T-cell (primary cell): Measurements from ENCODE around the gene ING1. TPM values are rescaled to one million over a fixed set of nuclear protein-coding genes. Genes with fewer than 3 reads are reported as not detected.
"Not testable (repeated sequence)": the region's sequence is repeated elsewhere in the genome, so short reads cannot be mapped to it uniquely, and the experiment has no call there.

Experiments
- ATAC-seq, 4 experiments: fragments of 200-7000 bp in 3 of 4; fragments of 150-1000 bp in 1 of 4; cut with Tn5 transposase; replicated peaks in 1 of 4; 1 replicate in 3 of 4; 2 replicates in 1 of 4; pipeline ENCODE4 v1.10.0; 2021; ENCODE audit warnings: moderate library complexity in 3 of 4, mild to moderate bottlenecking in 2 of 4, moderate number of reproducible peaks in 1 of 4
- CTCF ChIA-PET, 2 donors: fragments of 300-600 bp; sonication (Branson Sonifier 250); formaldehyde crosslinking; loops; one replicate each; lab custom pipeline; 2022; ENCODE audit warnings: antibody characterized with exemption in 2 of 2; lab: Charles Lee
- POLR2A ChIA-PET, 2 donors: fragments of 300-600 bp; sonication (Branson Sonifier 250); formaldehyde crosslinking; loops; one replicate each; lab custom pipeline; 2022; ENCODE audit warnings: antibody characterized with exemption in 2 of 2; lab: Charles Lee
- DNase-seq, 35 experiments: peaks; one replicate each; pipeline versions ENCODE4 v3.0.0 to v3.0.0-alpha.2; 2013 to 2023
- H3K27ac ChIP-seq: one replicate; pipeline ENCODE4 v1.5.1; 2013; ENCODE audit warnings: low read length
- H3K27me3 ChIP-seq, 2 experiments: replicated peaks in 1 of 2; 1 replicate in 1 of 2; 2 replicates in 1 of 2; pipeline versions ENCODE4 v1.6.1 to v1.7.0; 2013; ENCODE audit warnings: low read length in 1 of 2, mixed read lengths in 1 of 2; ENCODE audit not compliant: control insufficient read depth in 2 of 2, insufficient read depth in 2 of 2; ENCODE audit errors: extremely low read depth in 1 of 2
- H3K36me3 ChIP-seq, 2 donors: 1 replicate in 1 of 2; 2 replicates in 1 of 2; pipeline versions ENCODE4 v1.6.1 to v1.7.0; 2013; ENCODE audit warnings: low read length in 1 of 2; ENCODE audit not compliant: control insufficient read depth in 2 of 2, insufficient read depth in 1 of 2; ENCODE audit errors: extremely low read depth in 1 of 2
- H3K4me1 ChIP-seq, 2 experiments: 1 replicate in 1 of 2; 2 replicates in 1 of 2; pipeline versions ENCODE4 v1.6.1 to v1.7.0; 2013; ENCODE audit warnings: low read length in 2 of 2, mixed read lengths in 1 of 2; ENCODE audit not compliant: insufficient read depth in 2 of 2, control insufficient read depth in 1 of 2; ENCODE audit errors: extremely low read depth in 1 of 2
- H3K4me3 ChIP-seq, 2 donors: 1 replicate in 1 of 2; 2 replicates in 1 of 2; pipeline versions ENCODE4 v1.5.1 to v1.7.0; 2013; ENCODE audit warnings: mild to moderate bottlenecking in 2 of 2, low read length in 1 of 2, moderate library complexity in 1 of 2; ENCODE audit not compliant: control insufficient read depth in 1 of 2; ENCODE audit errors: extremely low read depth in 1 of 2
- H3K9me3 ChIP-seq: 2 replicates; pipeline ENCODE4 v1.7.0; 2013
- H3K27ac Mint-ChIP-seq, 2 donors: one replicate each; pipeline ENCODE4 v1.8.0; 2020 to 2021; ENCODE audit warnings: mild to moderate bottlenecking in 2 of 2, mixed read lengths in 2 of 2
- H3K27me3 Mint-ChIP-seq, 2 donors: one replicate each; pipeline ENCODE4 v1.8.0; 2021 to 2022; ENCODE audit warnings: mixed read lengths in 2 of 2
- H3K36me3 Mint-ChIP-seq: one replicate; pipeline ENCODE4 v1.8.0; 2021; ENCODE audit warnings: mixed read lengths
- H3K4me1 Mint-ChIP-seq, 3 donors: one replicate each; pipeline ENCODE4 v1.8.0; 2020 to 2022; ENCODE audit warnings: mixed read lengths in 3 of 3, mild to moderate bottlenecking in 1 of 3
- H3K4me3 Mint-ChIP-seq, 3 donors: one replicate each; pipeline ENCODE4 v1.8.0; 2020 to 2022; ENCODE audit warnings: mild to moderate bottlenecking in 3 of 3, mixed read lengths in 3 of 3, moderate library complexity in 3 of 3
- H3K9me3 Mint-ChIP-seq, 3 donors: one replicate each; pipeline ENCODE4 v1.8.0; 2020 to 2022; ENCODE audit warnings: mixed read lengths in 3 of 3
- WGBS: methylation state at CpG from one replicate; pipeline ENCODE4 v1.1.5; 2013; ENCODE audit warnings: missing lambda C conversion rate; ENCODE audit not compliant: insufficient coverage; 5-methylcytosine and 5-hydroxymethylcytosine counted together
- total RNA-seq, 35 experiments: library from RNA in 6 of 35; stranded (reverse) in 6 of 35; fragments of 120-200 nt in 1 of 35; gene quantifications; one replicate each; pipeline versions ENCODE4 v1.2.1 to v1.2.4 and lab custom pipeline; 2013 to 2026

Gene ING1
- total RNA-seq, 5 donors from 2014 or later (not counting 1 experiment from before 2014, with no cell fraction given) = 9.9 to 29.4 (median 25.8) TPM

- Histone ChIP-seq H3K27me3 (no peaks in the 10 kb centered on the region), H3K27ac (no peak overlapping the region), H3K36me3 (peaks cover 12 to 71% of the 10 kb centered on the region in 2 donors), H3K4me1 (peaks cover 0 to 24% of the 10 kb centered on the region in 2 experiments), H3K4me3 (no peak overlapping the region), H3K9me3 (no peaks in the 10 kb centered on the region)
- ChIA-PET CTCF (no interaction called here), POLR2A (no interaction called here)
- no peaks in the 10 kb centered on the region for H3K9me3 Mint-ChIP-seq
- H3K4me3 Mint-ChIP-seq = no peak overlapping the region
- DNase-seq (no peak), ATAC-seq (no peak)
- peak overlapping the region in 1 of 2 donors; percentile 44 for H3K27ac Mint-ChIP-seq
- H3K4me1 Mint-ChIP-seq = peaks cover 34 to 51% (median 47%) of the 10 kb centered on the region in 3 donors
- H3K27me3 Mint-ChIP-seq = no peaks in the 10 kb centered on the region
- H3K36me3 Mint-ChIP-seq = peaks cover 43% of the 10 kb centered on the region
- WGBS = 97% methylated on average over 9 of the region's 15 CpGs
Observed at GRCh38 chr13:110699148-110700145, 14.1 kb upstream of the ING1 start.

- H3K36me3 Mint-ChIP-seq = peaks cover 43% of the 10 kb centered on the region
- no peak overlapping the region for H3K27ac Mint-ChIP-seq
- Histone ChIP-seq H3K36me3 (peaks cover 12 to 65% of the 10 kb centered on the region in 2 donors), H3K4me3 (no peak overlapping the region), H3K27me3 (no peaks in the 10 kb centered on the region), H3K9me3 (no peaks in the 10 kb centered on the region), H3K4me1 (peaks cover 7 to 31% of the 10 kb centered on the region in 2 experiments), H3K27ac (no peak overlapping the region)
- WGBS = 93% methylated on average over 13 of the region's 14 CpGs
- DNase-seq (no peak), ATAC-seq (no peak)
- CTCF ChIA-PET = no interaction called here
- peaks cover 38 to 56% (median 53%) of the 10 kb centered on the region in 3 donors for H3K4me1 Mint-ChIP-seq
- no peaks in the 10 kb centered on the region for H3K27me3 Mint-ChIP-seq
- POLR2A ChIA-PET = no interaction called here
- H3K9me3 Mint-ChIP-seq = no peaks in the 10 kb centered on the region
- no peak overlapping the region for H3K4me3 Mint-ChIP-seq
Observed at GRCh38 chr13:110700186-110700585, 13.3 kb upstream of the ING1 start.

- DNase-seq = no peak
- ATAC-seq = no peak
- Histone ChIP-seq H3K27ac (no peak overlapping the region), H3K4me3 (no peak overlapping the region), H3K9me3 (no peaks in the 10 kb centered on the region), H3K4me1 (peaks cover 9 to 36% of the 10 kb centered on the region in 2 experiments), H3K27me3 (no peaks in the 10 kb centered on the region), H3K36me3 (peaks cover 12 to 62% of the 10 kb centered on the region in 2 donors)
- Mint-ChIP-seq H3K36me3 (peaks cover 43% of the 10 kb centered on the region), H3K9me3 (no peaks in the 10 kb centered on the region), H3K4me1 (peaks cover 39 to 58% (median 54%) of the 10 kb centered on the region in 3 donors), H3K4me3 (no peak overlapping the region), H3K27me3 (no peaks in the 10 kb centered on the region), H3K27ac (no peak overlapping the region)
- CTCF ChIA-PET = interaction anchor here in 1 of 2 donors (0.7 kb wide), 1 partner anchor 107 kb away, joined by 3 read pairs; no protein-coding TSS in a partner anchor
- WGBS = 100% methylated on average over 1 of the region's 8 CpGs
- POLR2A ChIA-PET = no interaction called here
Observed at GRCh38 chr13:110700641-110701040, 12.9 kb upstream of the ING1 start.

DNA sequence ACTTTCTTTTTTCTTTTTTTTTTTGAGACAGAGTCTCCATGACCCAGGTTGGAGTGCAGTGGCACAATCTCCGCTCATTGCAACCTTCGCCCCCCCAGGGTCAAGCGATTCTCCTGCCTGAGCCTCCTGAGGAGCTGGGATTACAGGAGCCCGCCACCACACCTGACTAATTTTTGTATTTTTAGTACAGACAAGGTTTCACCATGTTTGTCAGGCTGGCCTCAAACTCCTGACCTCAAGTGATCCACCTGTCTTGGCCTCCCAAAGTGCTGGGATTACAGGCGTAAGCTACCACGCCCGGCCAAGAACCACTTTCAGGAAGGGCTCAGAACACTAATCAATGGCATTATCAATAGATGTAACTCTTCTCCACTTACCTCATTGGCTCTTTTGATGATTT, 12.4 kb upstream of the ING1 start:
- ATAC-seq, H3K27me3 Mint-ChIP-seq, H3K4me3 ChIP-seq, DNase-seq, H3K9me3 ChIP-seq, POLR2A ChIA-PET, H3K9me3 Mint-ChIP-seq, H3K27ac Mint-ChIP-seq, H3K27ac ChIP-seq, H3K4me3 Mint-ChIP-seq, H3K27me3 ChIP-seq: not testable (repeated sequence)
- Histone ChIP-seq H3K4me1 (peaks cover 9 to 36% of the 10 kb centered on the region in 2 experiments), H3K36me3 (peaks cover 12 to 62% of the 10 kb centered on the region in 2 donors)
- CTCF ChIA-PET = interaction anchor here (0.7 to 1.5 kb wide), 2 partner anchors 18 to 108 kb away, joined by 3 read pairs; no protein-coding TSS in a partner anchor
- H3K4me1 Mint-ChIP-seq = peaks cover 39 to 57% (median 54%) of the 10 kb centered on the region in 3 donors
- WGBS = 90% methylated on average over 7 of the region's 7 CpGs
- H3K36me3 Mint-ChIP-seq = peaks cover 40% of the 10 kb centered on the region

GRCh38 chr13:110702089-110702488, 11.4 kb upstream of the ING1 start:
- Mint-ChIP-seq H3K36me3 (peaks cover 36% of the 10 kb centered on the region), H3K4me1 (peaks cover 47 to 57% (median 56%) of the 10 kb centered on the region in 3 donors), H3K27me3 (no peaks in the 10 kb centered on the region), H3K4me3 (peak overlapping the region in 1 of 3 donors; percentile 5), H3K27ac (no peak overlapping the region), H3K9me3 (no peaks in the 10 kb centered on the region)
- ATAC-seq = no peak
- ChIA-PET CTCF (interaction anchor here (1.0 to 1.5 kb wide), 3 partner anchors 18 to 21 kb away, joined by 3 read pairs; no protein-coding TSS in a partner anchor), POLR2A (no interaction called here)
- Histone ChIP-seq H3K9me3 (no peaks in the 10 kb centered on the region), H3K4me1 (peaks cover 12 to 39% of the 10 kb centered on the region in 2 experiments), H3K27me3 (no peaks in the 10 kb centered on the region), H3K27ac (no peak overlapping the region), H3K4me3 (no peak overlapping the region), H3K36me3 (peaks cover 12 to 57% of the 10 kb centered on the region in 2 donors)
- WGBS = 100% methylated on average over 1 of the region's 3 CpGs
- DNase-seq = no peak
